Fibroblast of the conjunctiva (primary cell): ENCODE measurements around the gene SCYL1.
A peak's percentile ranks its signal among the peaks of the same experiment; 100 is the strongest.

Source experiments
- DNase-seq: peaks from one replicate; pipeline ENCODE4 v3.0.0-alpha.2; 2010; ENCODE audit warnings: low read depth

The SCYL1 gene

DNA sequence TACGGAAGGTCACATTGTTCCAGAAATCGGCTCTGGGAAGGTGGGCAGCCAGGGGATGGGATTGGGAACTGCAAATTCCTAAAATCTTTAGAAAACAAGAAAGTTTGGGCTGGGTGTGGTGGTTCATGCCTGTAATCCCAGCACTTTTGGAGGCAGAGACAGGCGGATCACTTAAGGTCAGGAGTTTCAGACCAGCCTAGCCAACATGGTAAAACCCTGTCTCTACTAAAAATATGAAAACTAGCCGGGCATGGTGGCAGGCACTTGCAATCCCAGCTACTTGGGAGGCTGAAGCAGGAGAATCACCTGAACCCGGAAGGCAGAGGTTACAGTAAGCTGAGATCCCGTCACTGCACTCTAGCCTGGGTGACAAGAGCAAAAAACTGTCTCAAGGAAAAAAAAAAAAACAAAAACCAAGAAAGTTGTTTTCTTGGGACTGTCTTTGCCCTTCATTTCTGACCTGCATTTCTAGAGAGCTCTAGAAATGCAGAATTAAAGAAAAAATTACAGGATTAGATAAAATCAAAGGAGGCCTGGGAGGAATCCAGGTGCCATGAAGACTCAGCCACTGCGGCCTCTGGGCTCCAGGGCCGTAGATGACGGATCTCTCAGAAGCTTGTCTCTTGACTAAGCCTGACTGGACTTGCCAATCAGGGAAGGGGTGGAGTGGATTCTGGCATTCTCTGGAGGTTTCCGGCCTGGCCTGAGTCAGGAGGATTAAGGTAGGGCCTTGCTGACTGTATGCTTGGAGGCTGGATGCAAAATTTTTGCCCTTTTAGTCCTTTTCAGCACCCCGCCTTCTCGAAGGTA lies 31.3 kb upstream of the SCYL1 start:
- DNase-seq = peak; percentile 94

DNA sequence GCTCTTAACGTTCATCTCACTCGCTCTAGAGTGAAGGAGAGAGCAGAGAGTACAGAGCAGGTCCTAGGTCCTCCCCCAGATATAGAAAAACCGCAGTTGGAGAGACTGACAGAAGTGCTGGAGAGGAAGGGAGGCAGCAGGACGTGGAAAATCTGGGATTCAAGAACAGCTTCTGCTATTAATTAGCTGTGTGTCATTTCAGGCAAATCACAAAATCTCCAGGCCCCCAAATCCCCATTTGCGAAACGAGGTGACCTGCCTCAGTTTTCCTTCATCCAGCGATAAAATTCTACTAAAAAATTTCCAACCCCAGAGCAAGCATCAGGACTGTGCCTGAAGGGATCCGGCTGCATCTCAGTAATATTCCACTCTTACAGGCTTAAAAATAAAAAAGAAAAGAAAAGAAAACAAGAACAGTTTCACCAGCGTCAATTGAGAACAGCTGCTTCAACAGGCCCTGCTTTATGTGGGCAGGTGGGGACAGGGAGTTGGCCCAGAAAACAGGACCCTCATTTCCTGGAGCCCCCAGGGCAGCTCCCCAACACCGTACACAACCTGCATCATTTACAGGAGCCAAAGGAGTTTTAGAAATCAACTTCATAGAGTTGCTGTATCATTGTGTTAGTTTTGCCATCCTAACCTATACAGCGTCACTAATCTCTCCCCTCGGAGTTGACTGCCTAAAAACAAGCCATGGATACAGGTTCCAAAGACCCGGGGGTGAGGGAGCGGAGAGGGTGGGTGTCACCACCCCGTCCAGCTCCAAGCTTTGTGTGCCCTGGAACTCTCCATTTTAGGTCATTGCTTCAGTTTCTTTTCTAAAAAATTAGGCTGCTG lies 28.4 kb upstream of the SCYL1 start:
- DNase-seq = no peak

DNA sequence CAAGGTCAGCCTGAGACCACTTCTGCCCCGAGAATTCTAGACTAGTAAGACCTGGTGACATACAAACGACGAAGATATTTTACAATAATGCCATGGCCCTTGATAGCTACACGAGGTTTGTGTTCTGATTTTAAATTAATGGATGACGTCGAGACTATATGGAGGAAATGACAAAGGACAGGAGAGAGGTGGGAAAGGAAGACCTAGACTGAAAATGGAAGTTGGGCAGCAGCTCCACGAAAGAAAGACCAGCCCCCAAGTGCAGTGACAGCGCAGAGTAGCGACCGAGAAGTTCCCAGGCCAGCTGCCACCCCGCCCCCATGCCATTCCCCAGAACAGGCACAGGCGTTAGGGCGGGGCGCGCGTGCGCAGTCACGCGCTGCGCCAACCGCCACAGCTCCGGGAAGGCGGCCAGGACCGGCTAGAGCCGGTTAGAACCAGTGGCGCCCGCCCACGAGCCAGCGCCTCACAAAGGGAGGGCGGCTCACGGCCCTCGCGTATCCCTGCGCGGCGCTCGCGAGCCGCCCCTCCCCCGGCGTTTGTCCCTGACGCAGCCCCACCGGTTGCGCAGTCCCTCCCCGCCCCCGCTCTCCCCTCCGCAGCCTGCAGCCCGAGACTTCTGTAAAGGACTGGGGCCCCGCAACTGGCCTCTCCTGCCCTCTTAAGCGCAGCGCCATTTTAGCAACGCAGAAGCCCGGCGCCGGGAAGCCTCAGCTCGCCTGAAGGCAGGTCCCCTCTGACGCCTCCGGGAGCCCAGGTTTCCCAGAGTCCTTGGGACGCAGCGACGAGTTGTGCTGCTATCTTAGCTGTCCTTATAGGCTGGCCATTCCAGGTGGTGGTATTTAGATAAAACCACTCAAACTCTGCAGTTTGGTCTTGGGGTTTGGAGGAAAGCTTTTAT lies 27.5 kb upstream of the SCYL1 start:
- DNase-seq = peak; percentile 99

DNA sequence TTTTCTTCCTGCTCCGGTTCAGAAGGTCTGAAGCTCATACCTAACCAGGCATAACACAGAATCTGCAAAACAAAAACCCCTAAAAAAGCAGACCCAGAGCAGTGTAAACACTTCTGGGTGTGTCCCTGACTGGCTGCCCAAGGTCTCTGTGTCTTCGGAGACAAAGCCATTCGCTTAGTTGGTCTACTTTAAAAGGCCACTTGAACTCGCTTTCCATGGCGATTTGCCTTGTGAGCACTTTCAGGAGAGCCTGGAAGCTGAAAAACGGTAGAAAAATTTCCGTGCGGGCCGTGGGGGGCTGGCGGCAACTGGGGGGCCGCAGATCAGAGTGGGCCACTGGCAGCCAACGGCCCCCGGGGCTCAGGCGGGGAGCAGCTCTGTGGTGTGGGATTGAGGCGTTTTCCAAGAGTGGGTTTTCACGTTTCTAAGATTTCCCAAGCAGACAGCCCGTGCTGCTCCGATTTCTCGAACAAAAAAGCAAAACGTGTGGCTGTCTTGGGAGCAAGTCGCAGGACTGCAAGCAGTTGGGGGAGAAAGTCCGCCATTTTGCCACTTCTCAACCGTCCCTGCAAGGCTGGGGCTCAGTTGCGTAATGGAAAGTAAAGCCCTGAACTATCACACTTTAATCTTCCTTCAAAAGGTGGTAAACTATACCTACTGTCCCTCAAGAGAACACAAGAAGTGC lies 26.7 kb upstream of the SCYL1 start:
- no peak for DNase-seq

DNA sequence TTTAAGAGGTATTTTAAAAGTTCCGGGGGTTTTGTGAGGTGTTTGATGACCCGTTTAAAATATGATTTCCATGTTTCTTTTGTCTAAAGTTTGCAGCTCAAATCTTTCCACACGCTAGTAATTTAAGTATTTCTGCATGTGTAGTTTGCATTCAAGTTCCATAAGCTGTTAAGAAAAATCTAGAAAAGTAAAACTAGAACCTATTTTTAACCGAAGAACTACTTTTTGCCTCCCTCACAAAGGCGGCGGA lies 26.2 kb upstream of the SCYL1 start:
- no peak for DNase-seq

DNA sequence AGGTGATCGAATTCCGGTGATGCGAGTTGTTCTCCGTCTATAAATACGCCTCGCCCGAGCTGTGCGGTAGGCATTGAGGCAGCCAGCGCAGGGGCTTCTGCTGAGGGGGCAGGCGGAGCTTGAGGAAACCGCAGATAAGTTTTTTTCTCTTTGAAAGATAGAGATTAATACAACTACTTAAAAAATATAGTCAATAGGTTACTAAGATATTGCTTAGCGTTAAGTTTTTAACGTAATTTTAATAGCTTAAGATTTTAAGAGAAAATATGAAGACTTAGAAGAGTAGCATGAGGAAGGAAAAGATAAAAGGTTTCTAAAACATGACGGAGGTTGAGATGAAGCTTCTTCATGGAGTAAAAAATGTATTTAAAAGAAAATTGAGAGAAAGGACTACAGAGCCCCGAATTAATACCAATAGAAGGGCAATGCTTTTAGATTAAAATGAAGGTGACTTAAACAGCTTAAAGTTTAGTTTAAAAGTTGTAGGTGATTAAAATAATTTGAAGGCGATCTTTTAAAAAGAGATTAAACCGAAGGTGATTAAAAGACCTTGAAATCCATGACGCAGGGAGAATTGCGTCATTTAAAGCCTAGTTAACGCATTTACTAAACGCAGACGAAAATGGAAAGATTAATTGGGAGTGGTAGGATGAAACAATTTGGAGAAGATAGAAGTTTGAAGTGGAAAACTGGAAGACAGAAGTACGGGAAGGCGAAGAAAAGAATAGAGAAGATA lies 25.7 kb upstream of the SCYL1 start, which contains the start of gene MALAT1:
Gene MALAT1, plus strand, starts transcription at position 69 of the 736 bp plus-strand sequence.
- peak; percentile 91 for DNase-seq

DNA sequence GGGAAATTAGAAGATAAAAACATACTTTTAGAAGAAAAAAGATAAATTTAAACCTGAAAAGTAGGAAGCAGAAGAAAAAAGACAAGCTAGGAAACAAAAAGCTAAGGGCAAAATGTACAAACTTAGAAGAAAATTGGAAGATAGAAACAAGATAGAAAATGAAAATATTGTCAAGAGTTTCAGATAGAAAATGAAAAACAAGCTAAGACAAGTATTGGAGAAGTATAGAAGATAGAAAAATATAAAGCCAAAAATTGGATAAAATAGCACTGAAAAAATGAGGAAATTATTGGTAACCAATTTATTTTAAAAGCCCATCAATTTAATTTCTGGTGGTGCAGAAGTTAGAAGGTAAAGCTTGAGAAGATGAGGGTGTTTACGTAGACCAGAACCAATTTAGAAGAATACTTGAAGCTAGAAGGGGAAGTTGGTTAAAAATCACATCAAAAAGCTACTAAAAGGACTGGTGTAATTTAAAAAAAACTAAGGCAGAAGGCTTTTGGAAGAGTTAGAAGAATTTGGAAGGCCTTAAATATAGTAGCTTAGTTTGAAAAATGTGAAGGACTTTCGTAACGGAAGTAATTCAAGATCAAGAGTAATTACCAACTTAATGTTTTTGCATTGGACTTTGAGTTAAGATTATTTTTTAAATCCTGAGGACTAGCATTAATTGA lies 25.0 kb upstream of the SCYL1 start:
- no peak for DNase-seq

DNA sequence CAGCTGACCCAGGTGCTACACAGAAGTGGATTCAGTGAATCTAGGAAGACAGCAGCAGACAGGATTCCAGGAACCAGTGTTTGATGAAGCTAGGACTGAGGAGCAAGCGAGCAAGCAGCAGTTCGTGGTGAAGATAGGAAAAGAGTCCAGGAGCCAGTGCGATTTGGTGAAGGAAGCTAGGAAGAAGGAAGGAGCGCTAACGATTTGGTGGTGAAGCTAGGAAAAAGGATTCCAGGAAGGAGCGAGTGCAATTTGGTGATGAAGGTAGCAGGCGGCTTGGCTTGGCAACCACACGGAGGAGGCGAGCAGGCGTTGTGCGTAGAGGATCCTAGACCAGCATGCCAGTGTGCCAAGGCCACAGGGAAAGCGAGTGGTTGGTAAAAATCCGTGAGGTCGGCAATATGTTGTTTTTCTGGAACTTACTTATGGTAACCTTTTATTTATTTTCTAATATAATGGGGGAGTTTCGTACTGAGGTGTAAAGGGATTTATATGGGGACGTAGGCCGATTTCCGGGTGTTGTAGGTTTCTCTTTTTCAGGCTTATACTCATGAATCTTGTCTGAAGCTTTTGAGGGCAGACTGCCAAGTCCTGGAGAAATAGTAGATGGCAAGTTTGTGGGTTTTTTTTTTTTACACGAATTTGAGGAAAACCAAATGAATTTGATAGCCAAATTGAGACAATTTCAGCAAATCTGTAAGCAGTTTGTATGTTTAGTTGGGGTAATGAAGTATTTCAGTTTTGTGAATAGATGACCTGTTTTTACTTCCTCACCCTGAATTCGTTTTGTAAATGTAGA lies 24.3 kb upstream of the SCYL1 start:
- no peak for DNase-seq

DNA sequence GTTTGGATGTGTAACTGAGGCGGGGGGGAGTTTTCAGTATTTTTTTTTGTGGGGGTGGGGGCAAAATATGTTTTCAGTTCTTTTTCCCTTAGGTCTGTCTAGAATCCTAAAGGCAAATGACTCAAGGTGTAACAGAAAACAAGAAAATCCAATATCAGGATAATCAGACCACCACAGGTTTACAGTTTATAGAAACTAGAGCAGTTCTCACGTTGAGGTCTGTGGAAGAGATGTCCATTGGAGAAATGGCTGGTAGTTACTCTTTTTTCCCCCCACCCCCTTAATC lies 23.8 kb upstream of the SCYL1 start:
- DNase-seq = no peak

DNA sequence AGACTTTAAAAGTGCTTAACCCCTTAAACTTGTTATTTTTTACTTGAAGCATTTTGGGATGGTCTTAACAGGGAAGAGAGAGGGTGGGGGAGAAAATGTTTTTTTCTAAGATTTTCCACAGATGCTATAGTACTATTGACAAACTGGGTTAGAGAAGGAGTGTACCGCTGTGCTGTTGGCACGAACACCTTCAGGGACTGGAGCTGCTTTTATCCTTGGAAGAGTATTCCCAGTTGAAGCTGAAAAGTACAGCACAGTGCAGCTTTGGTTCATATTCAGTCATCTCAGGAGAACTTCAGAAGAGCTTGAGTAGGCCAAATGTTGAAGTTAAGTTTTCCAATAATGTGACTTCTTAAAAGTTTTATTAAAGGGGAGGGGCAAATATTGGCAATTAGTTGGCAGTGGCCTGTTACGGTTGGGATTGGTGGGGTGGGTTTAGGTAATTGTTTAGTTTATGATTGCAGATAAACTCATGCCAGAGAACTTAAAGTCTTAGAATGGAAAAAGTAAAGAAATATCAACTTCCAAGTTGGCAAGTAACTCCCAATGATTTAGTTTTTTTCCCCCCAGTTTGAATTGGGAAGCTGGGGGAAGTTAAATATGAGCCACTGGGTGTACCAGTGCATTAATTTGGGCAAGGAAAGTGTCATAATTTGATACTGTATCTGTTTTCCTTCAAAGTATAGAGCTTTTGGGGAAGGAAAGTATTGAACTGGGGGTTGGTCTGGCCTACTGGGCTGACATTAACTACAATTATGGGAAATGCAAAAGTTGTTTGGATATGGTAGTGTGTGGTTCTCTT lies 23.2 kb upstream of the SCYL1 start:
- no peak for DNase-seq

DNA sequence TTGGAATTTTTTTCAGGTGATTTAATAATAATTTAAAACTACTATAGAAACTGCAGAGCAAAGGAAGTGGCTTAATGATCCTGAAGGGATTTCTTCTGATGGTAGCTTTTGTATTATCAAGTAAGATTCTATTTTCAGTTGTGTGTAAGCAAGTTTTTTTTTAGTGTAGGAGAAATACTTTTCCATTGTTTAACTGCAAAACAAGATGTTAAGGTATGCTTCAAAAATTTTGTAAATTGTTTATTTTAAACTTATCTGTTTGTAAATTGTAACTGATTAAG lies 22.7 kb upstream of the SCYL1 start:
- no peak for DNase-seq

DNA sequence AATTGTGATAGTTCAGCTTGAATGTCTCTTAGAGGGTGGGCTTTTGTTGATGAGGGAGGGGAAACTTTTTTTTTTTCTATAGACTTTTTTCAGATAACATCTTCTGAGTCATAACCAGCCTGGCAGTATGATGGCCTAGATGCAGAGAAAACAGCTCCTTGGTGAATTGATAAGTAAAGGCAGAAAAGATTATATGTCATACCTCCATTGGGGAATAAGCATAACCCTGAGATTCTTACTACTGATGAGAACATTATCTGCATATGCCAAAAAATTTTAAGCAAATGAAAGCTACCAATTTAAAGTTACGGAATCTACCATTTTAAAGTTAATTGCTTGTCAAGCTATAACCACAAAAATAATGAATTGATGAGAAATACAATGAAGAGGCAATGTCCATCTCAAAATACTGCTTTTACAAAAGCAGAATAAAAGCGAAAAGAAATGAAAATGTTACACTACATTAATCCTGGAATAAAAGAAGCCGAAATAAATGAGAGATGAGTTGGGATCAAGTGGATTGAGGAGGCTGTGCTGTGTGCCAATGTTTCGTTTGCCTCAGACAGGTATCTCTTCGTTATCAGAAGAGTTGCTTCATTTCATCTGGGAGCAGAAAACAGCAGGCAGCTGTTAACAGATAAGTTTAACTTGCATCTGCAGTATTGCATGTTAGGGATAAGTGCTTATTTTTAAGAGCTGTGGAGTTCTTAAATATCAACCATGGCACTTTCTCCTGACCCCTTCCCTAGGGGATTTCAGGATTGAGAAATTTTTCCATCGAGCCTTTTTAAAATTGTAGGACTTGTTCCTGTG lies 22.1 kb upstream of the SCYL1 start:
- no peak for DNase-seq

DNA sequence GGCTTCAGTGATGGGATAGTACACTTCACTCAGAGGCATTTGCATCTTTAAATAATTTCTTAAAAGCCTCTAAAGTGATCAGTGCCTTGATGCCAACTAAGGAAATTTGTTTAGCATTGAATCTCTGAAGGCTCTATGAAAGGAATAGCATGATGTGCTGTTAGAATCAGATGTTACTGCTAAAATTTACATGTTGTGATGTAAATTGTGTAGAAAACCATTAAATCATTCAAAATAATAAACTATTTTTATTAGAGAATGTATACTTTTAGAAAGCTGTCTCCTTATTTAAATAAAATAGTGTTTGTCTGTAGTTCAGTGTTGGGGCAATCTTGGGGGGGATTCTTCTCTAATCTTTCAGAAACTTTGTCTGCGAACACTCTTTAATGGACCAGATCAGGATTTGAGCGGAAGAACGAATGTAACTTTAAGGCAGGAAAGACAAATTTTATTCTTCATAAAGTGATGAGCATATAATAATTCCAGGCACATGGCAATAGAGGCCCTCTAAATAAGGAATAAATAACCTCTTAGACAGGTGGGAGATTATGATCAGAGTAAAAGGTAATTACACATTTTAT lies 21.4 kb upstream of the SCYL1 start:
- DNase-seq = no peak

DNA sequence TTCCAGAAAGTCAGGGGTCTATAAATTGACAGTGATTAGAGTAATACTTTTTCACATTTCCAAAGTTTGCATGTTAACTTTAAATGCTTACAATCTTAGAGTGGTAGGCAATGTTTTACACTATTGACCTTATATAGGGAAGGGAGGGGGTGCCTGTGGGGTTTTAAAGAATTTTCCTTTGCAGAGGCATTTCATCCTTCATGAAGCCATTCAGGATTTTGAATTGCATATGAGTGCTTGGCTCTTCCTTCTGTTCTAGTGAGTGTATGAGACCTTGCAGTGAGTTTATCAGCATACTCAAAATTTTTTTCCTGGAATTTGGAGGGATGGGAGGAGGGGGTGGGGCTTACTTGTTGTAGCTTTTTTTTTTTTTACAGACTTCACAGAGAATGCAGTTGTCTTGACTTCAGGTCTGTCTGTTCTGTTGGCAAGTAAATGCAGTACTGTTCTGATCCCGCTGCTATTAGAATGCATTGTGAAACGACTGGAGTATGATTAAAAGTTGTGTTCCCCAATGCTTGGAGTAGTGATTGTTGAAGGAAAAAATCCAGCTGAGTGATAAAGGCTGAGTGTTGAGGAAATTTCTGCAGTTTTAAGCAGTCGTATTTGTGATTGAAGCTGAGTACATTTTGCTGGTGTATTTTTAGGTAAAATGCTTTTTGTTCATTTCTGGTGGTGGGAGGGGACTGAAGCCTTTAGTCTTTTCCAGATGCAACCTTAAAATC lies 20.8 kb upstream of the SCYL1 start:
- no peak for DNase-seq

DNA sequence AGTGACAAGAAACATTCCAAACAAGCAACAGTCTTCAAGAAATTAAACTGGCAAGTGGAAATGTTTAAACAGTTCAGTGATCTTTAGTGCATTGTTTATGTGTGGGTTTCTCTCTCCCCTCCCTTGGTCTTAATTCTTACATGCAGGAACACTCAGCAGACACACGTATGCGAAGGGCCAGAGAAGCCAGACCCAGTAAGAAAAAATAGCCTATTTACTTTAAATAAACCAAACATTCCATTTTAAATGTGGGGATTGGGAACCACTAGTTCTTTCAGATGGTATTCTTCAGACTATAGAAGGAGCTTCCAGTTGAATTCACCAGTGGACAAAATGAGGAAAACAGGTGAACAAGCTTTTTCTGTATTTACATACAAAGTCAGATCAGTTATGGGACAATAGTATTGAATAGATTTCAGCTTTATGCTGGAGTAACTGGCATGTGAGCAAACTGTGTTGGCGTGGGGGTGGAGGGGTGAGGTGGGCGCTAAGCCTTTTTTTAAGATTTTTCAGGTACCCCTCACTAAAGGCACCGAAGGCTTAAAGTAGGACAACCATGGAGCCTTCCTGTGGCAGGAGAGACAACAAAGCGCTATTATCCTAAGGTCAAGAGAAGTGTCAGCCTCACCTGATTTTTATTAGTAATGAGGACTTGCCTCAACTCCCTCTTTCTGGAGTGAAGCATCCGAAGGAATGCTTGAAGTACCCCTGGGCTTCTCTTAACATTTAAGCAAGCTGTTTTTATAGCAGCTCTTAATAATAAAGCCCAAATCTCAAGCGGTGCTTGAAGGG lies 20.0 kb upstream of the SCYL1 start:
- no peak for DNase-seq

DNA sequence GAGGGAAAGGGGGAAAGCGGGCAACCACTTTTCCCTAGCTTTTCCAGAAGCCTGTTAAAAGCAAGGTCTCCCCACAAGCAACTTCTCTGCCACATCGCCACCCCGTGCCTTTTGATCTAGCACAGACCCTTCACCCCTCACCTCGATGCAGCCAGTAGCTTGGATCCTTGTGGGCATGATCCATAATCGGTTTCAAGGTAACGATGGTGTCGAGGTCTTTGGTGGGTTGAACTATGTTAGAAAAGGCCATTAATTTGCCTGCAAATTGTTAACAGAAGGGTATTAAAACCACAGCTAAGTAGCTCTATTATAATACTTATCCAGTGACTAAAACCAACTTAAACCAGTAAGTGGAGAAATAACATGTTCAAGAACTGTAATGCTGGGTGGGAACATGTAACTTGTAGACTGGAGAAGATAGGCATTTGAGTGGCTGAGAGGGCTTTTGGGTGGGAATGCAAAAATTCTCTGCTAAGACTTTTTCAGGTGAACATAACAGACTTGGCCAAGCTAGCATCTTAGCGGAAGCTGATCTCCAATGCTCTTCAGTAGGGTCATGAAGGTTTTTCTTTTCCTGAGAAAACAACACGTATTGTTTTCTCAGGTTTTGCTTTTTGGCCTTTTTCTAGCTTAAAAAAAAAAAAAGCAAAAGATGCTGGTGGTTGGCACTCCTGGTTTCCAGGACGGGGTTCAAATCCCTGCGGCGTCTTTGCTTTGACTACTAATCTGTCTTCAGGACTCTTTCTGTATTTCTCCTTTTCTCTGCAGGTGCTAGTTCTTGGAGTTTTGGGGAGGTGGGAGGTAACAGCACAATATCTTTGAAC lies 19.2 kb upstream of the SCYL1 start:
- no peak for DNase-seq
